KG1 (cell line): ENCODE measurements around the gene NDUFS1.
"Not testable (repeated sequence)": the region's sequence is repeated elsewhere in the genome, so short reads cannot be mapped to it uniquely, and the experiment has no call there.

Source experiments
- DNase-seq: peaks from one replicate; lab custom pipeline; 2025; lab: John Stamatoyannopoulos, UW

The NDUFS1 gene

DNA sequence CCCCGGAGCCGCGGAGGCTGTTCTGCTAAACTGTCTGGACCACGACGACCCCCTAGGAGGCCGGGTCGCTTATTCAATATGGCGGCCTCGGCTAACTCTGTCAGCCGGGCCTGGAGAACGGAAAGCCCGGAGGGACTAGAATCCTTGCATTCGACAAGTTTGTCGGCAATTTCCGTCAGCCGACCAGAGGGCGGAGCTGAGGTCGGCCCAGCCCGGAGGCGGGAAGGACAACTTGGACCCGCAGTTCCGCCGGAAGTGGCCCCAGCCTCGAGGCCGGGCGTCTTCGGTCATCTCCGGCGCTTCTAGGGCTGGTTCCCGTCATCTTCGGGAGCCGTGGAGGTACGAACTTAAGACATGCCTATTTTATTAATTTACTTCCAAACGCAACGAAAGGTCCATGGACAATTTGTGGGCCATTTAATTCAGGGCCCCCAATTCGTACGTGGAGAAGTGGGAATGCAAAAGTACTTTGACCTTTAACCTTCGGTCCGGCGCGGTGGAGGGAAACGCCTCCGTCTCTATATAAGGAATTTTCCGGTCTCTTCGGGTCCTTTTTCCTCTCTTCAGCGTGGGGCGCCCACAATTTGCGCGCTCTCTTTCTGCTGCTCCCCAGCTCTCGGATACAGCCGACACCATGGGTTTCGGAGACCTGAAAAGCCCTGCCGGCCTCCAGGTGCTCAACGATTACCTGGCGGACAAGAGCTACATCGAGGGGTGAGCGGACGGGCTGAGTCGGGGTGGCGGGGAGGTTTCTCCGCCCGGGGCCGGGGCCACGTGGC is at the start of gene NDUFS1, which contains the start of gene EEF1B2:
NDUFS1 (minus strand) TSS at position 99 of the 779 bp plus-strand sequence. CDS start 5,766 bp downstream, outside the sequence.
EEF1B2 (plus strand) TSS at position 550 of the 779 bp plus-strand sequence; CDS start at position 635, 85 bp downstream.
- DNase-seq: peak; percentile 85

DNA sequence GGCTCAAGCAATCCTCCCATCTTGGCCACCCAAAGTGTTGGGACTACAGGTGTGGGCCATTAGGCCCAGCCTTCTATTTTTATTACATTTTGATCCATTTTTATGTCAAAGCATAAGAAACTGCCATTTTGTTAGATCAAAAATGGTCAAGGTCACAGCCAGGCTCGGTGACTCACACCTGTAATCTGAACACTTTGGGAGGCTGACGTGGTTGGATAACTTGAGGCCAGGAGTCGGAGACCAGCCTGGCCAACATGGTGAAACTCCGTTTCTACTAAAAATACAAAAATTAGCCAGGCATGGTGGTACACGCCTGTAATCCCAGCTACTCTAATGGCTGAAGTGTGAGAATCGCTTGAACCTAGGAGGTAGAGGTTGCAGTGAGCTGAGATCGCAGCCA is 49.7 kb upstream of the NDUFS1 start:
- DNase-seq: no peak

DNA sequence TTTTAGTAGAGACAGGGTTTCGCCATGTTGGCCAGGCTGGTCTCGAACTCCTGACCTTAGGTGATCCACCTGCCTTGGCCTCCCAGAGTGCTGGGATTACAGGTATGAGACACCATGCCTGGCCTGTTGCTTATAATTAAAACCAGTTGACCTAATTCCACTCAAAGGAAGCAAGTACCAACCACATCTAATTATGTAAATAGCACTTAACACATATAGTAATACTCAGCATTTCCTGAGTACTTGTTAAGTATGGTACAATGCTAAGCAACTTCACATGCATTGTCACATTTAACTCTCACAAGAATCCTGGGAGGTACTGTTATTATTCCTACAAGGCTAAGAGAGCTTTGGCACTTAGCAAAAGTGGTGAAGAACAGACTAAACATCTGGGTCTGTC is 48.1 kb upstream of the NDUFS1 start:
- not testable (repeated sequence) for DNase-seq

DNA sequence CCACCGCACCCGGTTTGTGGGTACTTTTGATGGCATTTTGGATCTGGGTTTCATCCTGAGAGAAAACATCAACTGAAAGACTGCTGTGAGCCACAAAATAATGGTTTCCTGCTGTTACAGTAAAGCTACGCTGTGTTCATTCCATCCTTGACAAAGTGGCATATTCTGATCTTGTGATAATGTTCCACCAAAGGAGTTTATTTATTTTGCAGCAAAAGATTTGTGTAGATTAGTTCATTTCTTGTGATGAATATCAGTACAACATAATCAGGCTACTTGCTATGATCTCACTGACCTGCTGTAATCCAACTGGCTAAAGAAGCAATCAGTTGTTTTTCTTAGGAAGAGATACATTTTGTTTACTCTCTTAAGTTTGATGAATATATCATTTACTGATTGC is 45.5 kb upstream of the NDUFS1 start:
- DNase-seq: no peak

DNA sequence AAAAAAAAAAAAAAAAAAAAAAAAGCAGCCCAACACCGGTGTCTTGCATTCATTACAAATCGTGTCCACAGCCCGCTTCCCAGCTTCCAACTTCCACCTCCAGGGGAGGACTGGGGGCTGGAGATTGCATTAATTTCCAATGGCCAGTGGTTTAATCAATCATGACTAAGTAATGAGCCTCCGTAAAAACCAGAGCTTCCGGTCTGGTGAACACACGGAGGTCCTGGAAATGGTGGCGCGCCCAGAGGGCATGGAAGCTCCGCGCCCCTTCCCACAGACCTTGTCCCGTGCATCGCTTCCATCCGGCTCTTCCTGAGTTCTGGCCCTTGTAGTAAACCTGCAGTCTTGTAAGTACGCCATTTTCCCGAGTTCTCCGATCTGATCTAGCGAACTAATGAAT is 44.1 kb upstream of the NDUFS1 start:
- DNase-seq: no peak

DNA sequence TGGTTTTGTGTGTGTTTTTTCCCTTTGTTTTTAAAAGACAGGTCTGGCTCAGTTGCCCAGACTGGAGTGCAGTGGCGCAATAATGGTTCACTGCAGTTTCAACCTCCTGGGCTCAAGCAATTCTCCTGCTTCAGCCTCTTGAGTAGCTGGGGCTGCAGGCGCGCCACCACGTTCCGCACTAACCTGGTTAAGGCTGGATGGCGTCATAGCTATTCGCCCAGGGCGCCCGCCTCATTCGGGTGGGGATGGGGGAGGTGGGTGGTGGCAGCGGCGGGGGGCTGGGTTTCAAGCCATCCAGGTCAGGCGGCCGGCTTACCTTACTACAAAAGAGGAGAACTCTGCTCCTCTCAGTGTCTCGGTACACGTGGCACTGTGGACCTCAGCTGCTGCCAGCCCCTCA is 43.2 kb upstream of the NDUFS1 start:
- no peak for DNase-seq

DNA sequence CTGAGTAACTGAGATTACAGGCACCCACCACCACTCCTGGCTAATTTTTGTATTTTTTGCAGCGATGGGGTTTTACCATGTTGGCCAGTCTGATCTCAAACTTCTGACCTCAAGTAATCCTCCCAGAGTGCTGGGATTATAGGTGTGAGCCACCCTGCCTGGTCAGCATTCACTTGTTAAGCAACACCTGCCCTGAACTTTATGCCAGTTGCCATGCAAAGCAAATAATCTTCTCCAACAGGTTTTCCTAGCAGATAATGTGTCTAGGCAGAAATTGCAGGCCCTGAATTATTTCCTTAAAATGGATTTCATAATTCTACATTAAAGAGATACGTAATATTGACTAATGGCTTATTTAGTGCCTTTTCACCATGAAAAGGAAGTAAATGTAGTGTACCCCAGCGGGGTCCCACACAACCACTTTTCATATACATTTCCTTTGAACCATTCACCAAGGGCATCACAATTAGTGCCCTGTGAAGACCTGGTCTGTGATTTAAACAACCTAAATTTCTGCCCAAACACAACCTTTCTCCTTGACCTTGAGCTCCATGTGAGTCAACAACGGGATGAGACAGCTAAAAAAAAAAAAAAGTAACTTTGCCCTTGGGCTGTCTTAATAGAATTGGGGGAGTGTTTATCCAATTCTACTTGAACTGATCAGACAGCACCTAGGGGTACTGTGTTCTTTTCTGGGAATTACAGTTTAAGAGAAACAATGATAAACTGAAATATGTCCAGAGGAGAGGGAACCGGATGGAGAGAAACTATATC is 42.0 kb upstream of the NDUFS1 start:
- DNase-seq: no peak

DNA sequence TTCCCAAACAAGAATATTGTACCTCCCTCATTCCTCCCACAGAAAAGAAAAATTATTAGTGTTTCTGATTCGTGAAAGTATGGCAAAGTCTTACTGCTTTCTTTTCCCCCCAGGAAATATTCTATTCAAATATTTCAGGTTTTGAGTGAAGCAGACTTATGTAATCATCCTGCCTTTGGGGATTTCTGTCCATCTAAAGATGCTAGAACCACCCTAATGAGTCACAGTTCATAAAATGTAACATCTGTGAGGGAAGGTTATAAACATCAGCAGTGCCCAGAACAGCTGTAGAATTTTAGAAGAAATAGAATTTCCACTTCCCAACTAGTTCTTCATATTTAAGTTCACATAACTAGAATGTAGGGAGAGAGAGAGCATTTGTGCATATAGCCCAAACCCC is 39.4 kb upstream of the NDUFS1 start:
- DNase-seq: no peak

DNA sequence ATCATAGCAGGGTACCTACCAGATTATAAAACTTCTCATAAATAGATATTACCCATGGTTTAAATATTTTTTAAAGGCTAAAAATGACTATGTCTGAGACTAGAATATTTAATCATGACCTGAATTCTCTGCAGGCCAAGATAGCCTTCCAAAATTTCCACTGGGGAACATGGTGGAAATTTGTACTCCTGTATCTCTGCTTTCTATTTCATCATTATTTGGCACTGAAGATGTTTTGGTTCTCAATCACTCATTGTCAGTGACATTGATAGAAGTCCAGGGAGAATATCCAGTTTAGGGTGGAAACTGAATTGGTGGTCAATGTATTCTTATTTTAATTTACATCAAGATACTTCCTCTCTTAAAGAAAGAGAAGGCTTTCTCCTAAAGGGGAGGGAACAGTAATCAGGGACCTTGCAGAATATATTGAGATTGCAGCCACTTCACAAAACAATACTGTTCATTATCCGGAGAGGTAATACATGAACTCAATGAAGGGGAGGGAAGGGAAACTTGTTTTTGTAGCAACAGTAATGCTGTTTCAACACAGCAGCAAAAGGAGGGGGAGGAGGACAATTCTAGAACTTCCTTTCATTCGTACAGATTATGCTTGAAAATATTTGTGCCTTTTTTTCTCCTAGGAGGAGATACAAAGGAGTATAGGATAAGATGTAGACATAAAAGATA is 34.6 kb upstream of the NDUFS1 start:
- no peak for DNase-seq

DNA sequence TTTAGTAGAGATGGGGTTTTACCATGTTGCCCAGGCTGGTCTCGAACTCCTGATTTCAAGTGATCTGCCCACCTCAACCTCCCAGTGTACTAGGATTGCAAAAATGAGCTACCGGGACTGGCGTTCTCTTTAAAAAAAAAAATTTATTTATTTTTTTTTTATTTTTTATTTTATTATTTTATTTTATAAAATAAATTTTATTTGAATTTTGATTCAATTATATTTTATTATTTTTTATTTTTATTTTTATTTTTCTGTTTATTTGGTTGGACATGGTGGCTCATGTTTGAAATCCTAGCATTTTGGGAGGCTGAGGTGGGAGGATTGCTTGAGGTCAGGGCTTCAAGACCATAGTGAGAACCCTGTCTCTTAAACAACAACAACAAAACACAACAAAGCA is 32.9 kb upstream of the NDUFS1 start:
- no peak for DNase-seq

DNA sequence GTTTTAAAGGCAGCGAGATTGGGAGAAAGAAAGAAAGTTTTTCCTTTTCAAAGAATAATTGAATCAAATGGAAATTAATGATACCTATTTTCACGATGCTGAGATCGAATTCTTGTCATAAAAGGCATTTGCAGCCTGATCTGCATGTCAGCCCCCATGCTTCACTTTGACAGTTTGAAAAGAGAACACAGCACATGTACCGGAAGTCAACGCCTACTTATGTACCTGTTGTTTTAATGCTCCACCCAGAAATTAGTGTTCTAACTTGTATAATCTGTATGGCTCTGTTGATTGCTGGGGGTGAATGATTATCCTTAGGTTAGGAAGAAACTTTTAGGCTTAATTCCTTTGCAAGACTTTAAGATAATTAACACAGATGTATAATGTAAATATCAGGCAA is 31.4 kb upstream of the NDUFS1 start:
- DNase-seq: no peak

DNA sequence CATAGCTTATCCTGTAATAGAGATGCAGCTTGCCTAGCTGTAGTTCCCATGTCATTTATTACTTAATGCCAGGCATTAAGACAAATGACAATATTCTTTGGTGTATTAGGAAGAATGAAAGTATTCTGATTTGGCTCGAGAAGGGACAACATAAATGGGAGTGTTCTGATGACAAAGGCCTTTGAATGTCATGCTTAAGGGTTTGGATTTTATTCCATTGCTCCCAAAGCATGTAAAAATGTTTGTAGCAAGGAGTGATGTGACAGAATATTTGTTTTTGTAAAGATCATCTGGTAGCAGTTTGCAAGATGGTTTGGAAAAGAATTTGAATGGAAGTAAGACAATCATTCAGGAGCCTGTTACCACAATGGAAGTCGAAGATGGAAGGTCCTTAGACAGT is 30.9 kb upstream of the NDUFS1 start:
- DNase-seq: no peak

DNA sequence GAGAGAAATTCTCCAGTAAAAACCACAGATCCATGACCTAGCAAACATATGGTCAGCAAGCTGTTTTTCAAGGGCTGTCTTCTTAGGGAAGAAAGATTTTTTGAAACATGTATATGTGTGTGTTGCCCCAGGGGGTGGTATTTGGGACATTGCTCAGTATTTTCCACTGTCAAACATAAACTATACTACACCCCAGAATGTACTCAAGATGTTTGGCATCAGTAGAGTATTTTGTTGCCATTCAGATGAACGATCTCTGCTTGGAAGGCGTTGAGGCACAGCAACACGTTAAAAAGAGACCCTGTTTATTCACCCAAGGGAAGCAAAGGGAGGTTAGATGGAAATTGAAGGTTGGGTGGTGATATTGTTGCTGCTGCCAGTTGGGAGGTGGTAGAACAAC is 30.4 kb upstream of the NDUFS1 start:
- no peak for DNase-seq

DNA sequence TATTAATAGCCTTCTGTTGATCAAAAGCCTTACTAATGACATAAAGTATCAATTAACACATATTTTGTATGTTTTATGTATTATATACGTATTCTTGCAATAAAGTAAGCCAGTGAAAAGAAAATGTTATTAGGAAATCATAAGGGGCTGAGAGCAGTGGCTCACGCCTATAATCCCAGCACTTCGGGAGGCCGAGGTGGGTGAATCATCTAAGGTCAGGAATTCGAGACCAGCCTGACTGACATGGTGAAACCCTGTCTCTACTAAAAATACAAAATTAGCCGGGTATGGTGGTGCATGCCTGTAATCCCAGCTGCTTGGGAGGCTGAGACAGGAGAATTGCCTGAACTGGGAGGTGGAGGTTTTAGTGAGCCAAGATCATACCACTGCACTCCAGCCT is 22.3 kb upstream of the NDUFS1 start:
- not testable (repeated sequence) for DNase-seq

DNA sequence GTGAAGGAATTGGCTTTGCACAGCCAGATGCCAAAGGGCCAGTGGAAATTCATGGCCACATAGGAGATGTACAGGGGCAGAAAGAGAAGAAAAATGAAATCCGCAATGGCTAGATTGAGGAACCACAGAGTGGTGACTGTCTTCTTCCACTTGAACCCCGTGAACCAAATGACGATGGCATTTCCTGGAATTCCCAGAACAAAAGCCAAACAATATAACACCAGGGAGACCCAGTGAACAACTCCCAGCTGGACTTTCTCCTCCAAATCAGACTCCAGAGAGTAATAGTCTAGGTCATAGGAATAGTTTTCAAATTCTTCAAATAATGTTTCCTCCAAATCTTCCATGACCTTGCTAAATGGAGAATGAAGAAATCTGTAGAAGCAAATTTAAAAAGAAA is 17.7 kb upstream of the NDUFS1 start:
- no peak for DNase-seq

DNA sequence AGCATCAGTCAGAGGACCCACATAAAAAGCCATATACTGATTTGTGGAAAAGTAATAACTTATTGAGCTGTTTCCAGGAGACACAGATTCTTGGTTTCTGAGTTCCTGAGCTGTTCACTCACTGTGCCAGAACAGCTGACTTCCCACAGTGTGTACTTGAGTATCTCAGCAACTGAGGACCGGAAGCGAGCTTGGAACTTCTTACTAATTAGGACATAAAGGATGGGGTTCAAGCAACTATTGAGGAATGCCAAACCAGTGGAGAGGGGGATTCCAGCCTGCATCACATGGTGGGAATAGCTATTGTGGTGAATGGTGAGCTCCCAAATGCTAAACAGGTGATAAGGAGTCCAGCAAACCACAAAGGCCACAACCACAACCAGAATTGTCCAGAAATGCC is 16.9 kb upstream of the NDUFS1 start:
- no peak for DNase-seq

DNA sequence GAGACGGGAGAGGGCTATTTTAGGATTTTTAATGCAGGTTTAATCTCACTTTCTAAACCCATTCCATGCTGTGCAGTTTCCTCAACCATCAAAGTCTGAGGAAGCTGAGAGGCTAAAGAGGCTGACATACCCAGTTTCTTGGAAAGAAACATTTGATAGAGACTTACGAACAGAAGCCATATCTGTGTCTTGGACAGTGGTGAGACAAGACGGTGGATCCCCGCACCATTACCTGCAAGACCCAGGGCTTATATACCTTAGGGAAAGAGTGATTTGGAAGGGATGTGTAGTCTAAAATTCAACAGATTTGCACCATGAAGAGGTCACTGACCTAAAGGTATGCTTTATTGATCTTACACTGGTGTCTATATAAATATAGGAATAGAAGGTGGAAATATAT is 13.9 kb upstream of the NDUFS1 start:
- DNase-seq: no peak

DNA sequence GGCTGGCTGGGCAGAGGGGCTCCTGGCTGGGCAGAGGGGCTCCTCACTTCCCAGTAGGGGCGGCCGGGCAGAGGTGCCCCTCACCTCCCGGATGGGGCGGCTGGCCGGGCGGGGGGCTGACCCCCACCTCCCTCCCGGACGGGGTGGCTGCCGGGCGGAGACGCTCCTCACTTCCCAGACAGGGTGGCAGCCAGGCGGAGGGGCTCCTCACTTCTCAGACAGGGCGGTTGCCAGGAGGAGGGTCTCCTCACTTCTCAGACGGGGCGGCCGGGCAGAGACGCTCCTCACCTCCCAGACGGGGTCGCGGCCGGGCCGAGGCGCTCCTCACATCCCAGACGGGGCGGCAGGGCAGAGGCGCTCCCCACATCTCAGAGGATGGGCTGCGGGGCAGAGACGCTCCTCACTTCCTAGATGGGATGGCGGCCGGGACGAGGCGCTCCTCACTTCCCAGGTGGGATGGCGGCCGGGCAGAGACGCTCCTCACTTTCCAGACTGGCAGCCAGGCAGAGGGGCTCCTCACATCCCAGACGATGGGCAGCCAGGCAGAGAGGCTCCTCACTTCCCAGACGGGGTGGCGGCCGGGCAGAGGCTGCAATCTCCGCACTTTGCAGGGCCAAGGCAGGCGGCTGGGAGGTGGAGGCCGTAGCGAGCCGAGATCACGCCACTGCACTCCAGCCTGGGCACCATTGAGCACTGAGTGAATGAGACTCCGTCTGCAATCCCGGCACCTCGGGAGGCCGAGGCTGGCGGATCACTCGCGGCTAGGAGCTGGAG is 12.6 kb upstream of the NDUFS1 start:
- not testable (repeated sequence) for DNase-seq

DNA sequence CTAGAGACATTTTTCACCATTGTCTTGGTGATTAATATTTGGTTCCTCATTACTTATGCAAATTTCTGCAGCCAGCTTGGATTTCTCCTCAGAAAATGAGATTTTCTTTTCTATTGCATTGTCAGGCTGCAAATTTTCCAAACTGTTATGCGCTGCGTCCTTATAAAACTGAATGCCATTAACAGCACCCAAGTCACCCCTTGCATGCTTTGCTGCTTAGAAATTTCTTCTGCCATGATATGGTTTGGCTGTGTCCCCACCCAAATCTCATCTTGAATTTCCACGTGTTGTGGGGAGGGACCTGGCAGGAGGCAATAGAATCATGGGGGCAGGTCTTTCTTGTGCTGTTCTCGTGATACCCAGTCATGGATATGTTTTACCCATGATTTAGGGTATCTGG is 9.0 kb upstream of the NDUFS1 start:
- DNase-seq: not testable (repeated sequence)

DNA sequence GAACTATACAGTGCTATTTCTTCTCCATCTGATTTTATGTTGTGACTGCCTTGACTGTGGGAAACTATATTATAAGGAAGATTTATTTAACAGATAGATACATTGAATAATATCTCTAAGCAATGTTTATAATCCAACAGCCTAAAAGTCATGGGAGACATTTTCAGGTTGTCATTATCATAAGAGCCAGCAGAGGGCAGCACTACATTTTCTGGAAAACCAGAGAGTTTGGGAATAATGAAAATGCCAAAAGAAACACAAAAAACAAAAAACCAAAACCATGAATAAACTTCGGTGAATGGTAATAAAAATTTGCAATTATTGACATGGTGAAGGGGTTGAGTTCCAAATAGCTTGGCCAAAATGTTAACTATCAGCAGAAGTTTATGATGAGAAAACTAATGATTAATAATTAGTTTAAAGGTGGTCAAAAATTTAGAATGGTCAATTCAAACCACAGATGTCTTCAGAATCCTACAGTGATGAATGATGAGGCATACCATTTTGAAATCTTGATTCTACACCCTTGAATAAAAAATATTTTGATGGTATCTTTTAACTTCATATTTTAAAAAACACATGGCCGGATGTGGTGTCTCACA is 5.1 kb upstream of the NDUFS1 start:
- peak; percentile 20 for DNase-seq

DNA sequence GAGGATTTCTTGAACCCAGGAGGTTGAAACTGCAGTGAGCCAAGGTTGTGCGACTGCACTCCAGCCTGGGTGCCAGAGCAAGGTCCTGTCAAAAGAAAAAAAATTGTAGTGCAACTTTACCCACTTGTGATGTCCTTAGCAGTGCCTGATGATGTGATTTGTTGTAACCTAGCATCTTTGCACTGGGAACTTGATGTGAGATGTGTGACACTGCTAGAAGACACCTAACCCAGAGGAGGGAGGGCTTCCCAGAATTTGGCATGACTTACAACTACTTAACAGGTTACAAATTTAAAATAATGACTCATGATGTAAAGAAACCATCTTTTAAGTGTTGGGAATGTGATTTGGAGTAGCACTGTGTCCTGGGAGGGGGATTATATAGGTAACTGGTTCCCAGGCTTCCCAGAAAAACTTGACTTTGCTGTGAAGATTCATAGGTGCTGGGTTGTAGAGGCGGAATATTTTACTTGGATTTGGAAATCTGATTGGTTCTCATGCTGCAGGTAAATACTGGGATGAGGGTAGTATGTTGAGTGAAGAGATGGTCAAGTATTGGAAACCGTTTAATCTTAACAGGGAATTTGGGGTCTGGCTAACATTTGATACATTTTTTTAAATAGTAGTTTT is 4.1 kb upstream of the NDUFS1 start:
- DNase-seq: no peak
